WTC11 (cell line): ENCODE data around the gene TRRAP.

Experiments used
- AFF4 ChIP-seq: sonication (generic); formaldehyde crosslinking; IDR thresholded peaks from 2 replicates; pipeline ENCODE4 v1.8.1; 2023; ENCODE audit warnings: mild to moderate bottlenecking, missing genetic modification reagents, borderline replicate concordance
- ATF2 ChIP-seq: sonication (generic); formaldehyde crosslinking; IDR thresholded peaks from 2 replicates; pipeline ENCODE4 v1.8.1; 2022; ENCODE audit warnings: low read depth, missing genetic modification reagents, borderline replicate concordance
- CTCF ChIP-seq: fragments of 200-600 bp; IDR thresholded peaks from 2 replicates; pipeline ENCODE4 v1.8.0; 2022; ENCODE audit warnings: antibody characterized with exemption
- ERG ChIP-seq: fragments of 250-450 bp; sonication (Bioruptor Pico); IDR thresholded peaks from 2 replicates; pipeline ENCODE4 v1.8.0; 2021; ENCODE audit warnings: mild to moderate bottlenecking
- ESRRA ChIP-seq: sonication (generic); formaldehyde crosslinking; IDR thresholded peaks from 2 replicates; pipeline ENCODE4 v1.8.1; 2022; ENCODE audit warnings: mild to moderate bottlenecking, missing genetic modification reagents, borderline replicate concordance
- JUN ChIP-seq: sonication (generic); formaldehyde crosslinking; IDR thresholded peaks from 2 replicates; pipeline ENCODE4 v1.8.0; 2023; ENCODE audit warnings: mild to moderate bottlenecking, missing genetic modification reagents
- KAT7 ChIP-seq: sonication (generic); formaldehyde crosslinking; IDR thresholded peaks from 2 replicates; pipeline ENCODE4 v1.8.1; 2023; ENCODE audit warnings: missing genetic modification reagents, mild to moderate bottlenecking, borderline replicate concordance
- MAX ChIP-seq: sonication (generic); formaldehyde crosslinking; IDR thresholded peaks from 2 replicates; pipeline ENCODE4 v1.8.0; 2022; ENCODE audit warnings: mild to moderate bottlenecking, missing genetic modification reagents
- NFE2L1 ChIP-seq: sonication (generic); formaldehyde crosslinking; IDR thresholded peaks from 2 replicates; pipeline ENCODE4 v1.8.1; 2023; ENCODE audit warnings: missing genetic modification reagents
- ZBTB21 ChIP-seq: sonication (generic); formaldehyde crosslinking; IDR thresholded peaks from 2 replicates; pipeline ENCODE4 v1.8.1; 2023; ENCODE audit warnings: mild to moderate bottlenecking, missing genetic modification reagents, borderline replicate concordance
- ZNF121 ChIP-seq: sonication (generic); formaldehyde crosslinking; IDR thresholded peaks from 2 replicates; pipeline ENCODE4 v1.8.0; 2023; ENCODE audit warnings: missing genetic modification reagents
- ZNF512 ChIP-seq: sonication (generic); formaldehyde crosslinking; IDR thresholded peaks from 2 replicates; pipeline ENCODE4 v1.8.1; 2022; ENCODE audit warnings: missing genetic modification reagents, borderline replicate concordance

GRCh38 chr7:99011706-99012404 lies 133.5 kb downstream of the TRRAP start:
- TF ChIP-seq KAT7 (CRISPR knock-in tag) (no peak), ATF2 (no peak), AFF4 (CRISPR knock-in tag) (no peak), CTCF (no peak), MAX (CRISPR knock-in tag) (no peak), JUN (CRISPR knock-in tag) (no peak), ERG (CRISPR knock-in tag) (no peak), ESRRA (CRISPR knock-in tag) (no peak), NFE2L1 (CRISPR knock-in tag) (no peak), ZNF121 (CRISPR knock-in tag) (no peak), ZNF512 (CRISPR knock-in tag) (no peak), ZBTB21 (no peak)
